Neural cell (in vitro differentiated cells): ENCODE results near the gene FSTL1.

ENCODE experiments used
- CTCF ChIP-seq: fragments of 450-650 bp; IDR thresholded peaks from 2 replicates; pipeline ENCODE4 v1.5.1; 2014; ENCODE audit warnings: antibody characterized with exemption, mild to moderate bottlenecking, moderate library complexity; ENCODE audit not compliant: poor library complexity, severe bottlenecking
- EP300 ChIP-seq: fragments of 450-650 bp; conservative IDR thresholded peaks from 2 replicates; pipeline ENCODE4 v1.6.1; 2014; ENCODE audit warnings: antibody characterized with exemption, mild to moderate bottlenecking, moderate library complexity; ENCODE audit not compliant: poor library complexity, severe bottlenecking
- EZH2 ChIP-seq: fragments of 200-600, 300-800 bp; shearing (Covaris generic), sonication (generic); IDR thresholded peaks from 2 replicates; pipeline ENCODE4 v1.6.1; 2014; ENCODE audit warnings: antibody characterized with exemption, low read length, borderline replicate concordance, mild to moderate bottlenecking; ENCODE audit not compliant: insufficient read depth, poor library complexity, severe bottlenecking
- MXI1 ChIP-seq: fragments of 450-650 bp; conservative IDR thresholded peaks from 2 replicates; pipeline ENCODE4 v1.6.1; 2014; ENCODE audit warnings: antibody characterized with exemption, mild to moderate bottlenecking; ENCODE audit not compliant: poor library complexity, severe bottlenecking
- POLR2AphosphoS5 ChIP-seq: IDR thresholded peaks from 2 replicates; pipeline ENCODE4 v1.6.1; 2012
- RAD21 ChIP-seq: fragments of 450-650 bp; conservative IDR thresholded peaks from 2 replicates; pipeline ENCODE4 v1.6.1; 2014; ENCODE audit warnings: antibody characterized with exemption, mild to moderate bottlenecking, moderate library complexity
- REST ChIP-seq: IDR thresholded peaks from 2 replicates; pipeline ENCODE4 v1.6.1; 2012; ENCODE audit warnings: borderline replicate concordance
- SMC3 ChIP-seq: fragments of 450-650 bp; conservative IDR thresholded peaks from 2 replicates; pipeline ENCODE4 v1.6.1; 2014; ENCODE audit warnings: antibody characterized with exemption, mild to moderate bottlenecking, moderate library complexity; ENCODE audit not compliant: poor library complexity
- TAF1 ChIP-seq: IDR thresholded peaks from 2 replicates; pipeline ENCODE4 v1.6.1; 2012; ENCODE audit warnings: low read depth

- TF ChIP-seq CTCF: no peak
- no peak for TF ChIP-seq EP300
- TF ChIP-seq REST: no peak
- TF ChIP-seq POLR2AphosphoS5: no peak
- no peak for TF ChIP-seq EZH2
- TF ChIP-seq TAF1: no peak
- TF ChIP-seq SMC3: no peak
- no peak for TF ChIP-seq MXI1
- no peak for TF ChIP-seq RAD21
These were observed 23.3 kb upstream of the FSTL1 start for GRCh38 chr3:120473896-120474675.
